GM19463 (cell line): ENCODE data around the gene IRF2BPL.
"Not testable (repeated sequence)": the region's sequence is repeated elsewhere in the genome, so short reads cannot be mapped to it uniquely, and the experiment has no call there.

ENCODE experiments used
- ATAC-seq: cut with Tn5 transposase; IDR thresholded peaks from one replicate; pipeline ENCODE4 v1.9.1; 2021; ENCODE audit warnings: mild to moderate bottlenecking, moderate library complexity; ENCODE audit not compliant: unreplicated experiment

IRF2BPL gene

DNA sequence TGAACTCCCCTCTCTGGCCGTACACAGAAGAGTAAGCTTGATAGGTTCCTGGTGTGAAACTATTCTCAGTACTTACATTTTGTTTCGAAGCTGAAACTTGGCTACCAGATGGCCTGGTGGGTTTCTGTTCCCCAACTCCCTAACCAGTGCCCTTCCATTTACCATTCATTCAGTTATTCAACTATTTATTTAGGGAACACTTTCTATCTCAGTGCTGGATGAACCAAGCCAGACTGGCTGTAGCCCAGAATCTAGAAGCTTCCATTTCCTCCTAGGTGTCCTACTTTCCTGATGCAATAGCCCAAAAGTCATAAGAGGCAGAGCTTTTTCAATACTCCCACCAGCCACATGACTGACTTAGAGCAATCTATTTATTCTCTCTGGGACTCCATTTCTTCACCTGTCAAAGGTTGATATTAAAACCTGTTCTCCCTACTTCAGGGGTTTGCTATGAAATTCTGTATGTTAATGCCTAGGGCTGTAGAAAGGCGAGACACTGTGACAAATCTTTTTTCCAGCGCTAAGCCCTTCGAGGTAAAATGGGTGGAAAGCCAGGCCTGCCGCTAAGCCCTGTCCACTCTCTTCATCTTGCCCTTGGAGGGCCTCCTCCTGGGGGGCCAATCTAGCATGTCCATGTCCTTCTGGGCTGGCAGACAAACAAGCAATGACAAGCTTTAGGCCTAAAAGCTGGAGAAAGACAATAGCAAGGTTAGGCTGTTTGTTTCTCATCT lies 8.1 kb upstream of the IRF2BPL start:
- no peak for ATAC-seq

DNA sequence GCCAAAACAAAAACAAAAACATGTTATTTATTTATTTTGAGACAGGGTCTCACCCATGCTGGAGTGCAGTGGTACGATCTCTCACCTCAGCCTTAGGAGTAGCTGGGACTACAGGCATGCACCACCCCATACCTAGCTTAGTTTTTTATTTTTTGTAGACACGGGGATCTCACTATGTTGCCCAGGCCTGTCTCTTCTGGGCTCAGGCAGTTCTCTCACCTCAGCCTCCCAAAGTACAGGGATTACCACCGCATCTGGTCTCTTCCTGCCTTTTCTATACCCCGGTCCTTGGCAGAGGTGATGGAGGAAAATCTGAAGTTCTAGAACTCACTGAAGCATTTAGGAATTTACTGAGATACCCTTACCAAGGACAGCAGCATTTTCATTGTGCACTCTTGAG lies 6.8 kb upstream of the IRF2BPL start:
- no peak for ATAC-seq

DNA sequence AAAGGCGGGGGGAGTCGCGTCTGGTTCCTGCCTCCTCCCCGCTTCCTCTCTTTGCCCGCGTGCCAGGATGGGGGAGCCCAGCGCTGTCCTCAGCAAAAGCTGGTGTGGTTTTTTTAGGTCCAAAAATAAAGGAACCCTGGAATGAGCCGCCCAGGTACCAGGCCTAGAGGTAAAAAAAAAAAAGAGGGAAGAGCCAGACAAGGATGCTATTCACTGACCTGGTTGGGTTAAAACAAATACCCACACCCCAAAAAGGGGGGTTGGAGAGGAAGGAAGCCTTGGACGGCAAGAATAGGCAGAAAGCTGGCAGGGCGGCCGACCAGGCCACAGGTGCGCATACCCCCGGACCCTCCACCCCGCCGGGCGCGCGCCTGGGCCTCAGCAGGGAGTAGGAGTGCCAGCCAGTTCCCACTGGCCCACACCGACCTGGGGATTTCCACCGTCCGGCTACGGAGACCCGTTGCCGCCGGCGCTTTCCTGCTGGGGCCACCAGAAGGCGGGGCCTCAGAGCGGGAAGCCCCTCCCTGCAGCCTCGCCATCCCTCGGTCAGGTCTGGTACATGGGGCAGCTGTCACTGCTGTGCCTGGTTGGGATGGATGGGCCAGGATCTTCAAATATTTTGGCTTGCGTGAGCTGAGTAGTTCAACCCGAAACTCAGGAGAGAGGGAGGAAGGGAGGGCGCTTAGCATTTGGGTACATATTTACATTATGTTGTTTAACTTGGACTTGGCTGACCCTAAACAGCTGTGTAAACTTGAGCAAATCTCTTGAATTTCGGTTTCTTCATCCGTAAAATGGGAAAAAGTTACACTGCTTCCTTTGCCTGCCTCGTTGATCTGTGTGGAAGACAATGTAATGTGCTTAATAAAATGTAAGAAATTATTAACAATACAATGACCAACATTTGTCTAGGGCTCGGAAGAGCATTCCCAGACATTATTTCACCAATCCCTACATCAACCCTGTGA lies 5.4 kb upstream of the IRF2BPL start:
- peak; percentile 72 for ATAC-seq

DNA sequence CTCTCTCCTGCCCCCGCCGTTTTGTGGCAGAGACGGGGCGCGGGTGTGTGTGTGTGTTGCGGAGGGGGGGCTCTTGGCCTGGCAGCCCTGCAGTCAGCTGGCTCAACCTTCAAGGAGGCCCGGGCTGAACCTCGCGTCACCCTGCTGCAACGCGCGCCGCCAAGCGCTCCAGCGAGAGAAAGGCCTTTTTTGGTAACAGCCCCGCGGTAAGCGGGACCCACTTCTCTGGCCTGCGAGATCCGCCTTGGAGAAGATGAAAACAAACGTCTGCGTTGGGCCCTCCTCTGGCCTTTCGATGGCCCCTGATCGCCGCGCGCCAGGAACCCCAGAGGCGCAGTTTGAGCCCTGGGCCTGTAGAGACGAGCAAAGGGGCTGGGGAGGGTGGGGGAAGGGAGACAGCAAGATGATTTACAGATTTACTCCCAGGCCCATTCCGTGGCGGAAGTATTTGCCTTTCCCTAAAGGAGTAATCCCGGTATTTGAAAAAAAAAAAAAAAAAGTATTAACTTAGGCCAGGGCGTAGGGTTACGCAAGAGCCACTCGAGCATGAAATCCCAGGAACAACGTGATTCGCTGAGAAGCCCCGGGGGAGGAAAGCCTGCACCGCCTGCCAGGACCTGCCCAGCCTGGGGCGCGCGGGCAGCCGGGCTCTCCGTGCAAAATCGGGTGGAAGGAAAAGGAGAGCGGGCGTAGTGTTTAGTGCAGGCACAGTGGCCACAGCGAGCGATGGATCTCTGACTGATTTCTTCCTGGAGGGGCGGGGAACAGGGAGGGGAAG lies 4.5 kb upstream of the IRF2BPL start:
- ATAC-seq, result no peak

DNA sequence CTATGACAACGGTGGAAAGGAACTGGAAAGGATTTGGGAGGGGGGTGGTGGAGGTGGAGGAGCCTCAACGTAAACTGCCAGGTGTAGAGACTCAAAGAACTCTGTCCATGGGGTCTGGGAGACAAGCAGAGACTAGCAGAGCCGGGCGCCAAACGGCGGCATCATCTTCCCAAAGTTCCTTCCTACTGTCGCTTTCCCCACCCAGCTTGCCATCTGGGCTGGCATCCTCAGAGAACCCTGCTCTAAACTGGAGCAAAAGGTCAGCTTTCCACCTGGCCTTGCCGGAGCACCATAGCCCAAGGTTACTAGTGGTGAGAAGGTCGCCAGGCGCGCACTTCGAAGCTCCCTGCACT lies 4.0 kb upstream of the IRF2BPL start:
- ATAC-seq, result no peak

DNA sequence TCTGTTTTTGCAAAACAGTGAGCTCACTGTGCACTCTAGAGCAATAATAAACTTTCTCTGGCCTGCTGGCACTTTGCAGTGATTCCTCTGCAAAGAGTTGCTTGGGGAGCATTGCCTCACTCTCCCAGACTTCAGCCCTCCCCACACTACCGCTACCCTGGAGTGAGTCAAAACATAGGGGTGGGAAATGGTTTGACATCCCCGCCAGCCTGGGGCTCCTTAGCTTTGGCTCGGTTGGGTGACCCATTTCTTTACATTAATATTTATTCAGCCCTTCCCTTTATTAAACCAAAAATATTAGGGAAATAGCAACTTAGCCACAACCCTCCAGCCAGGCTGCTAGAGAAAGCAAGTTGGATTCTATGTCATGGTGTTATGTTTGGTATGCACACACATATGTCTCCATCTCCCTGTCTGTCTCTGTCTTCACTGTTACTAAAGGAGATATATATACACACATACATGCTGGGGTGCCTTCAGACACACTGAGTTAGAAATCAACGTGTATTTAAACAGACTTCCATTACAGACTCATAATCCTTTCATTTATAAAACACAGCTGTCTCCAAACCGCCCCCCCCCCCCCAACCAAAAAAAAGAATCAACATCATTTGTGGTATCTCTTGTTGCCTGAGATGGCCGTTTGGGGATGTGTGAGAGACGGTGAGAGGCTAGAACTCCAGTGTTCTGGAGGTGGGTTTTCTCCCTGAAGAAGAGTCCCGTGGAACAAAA lies 3.4 kb upstream of the IRF2BPL start:
- no peak for ATAC-seq

DNA sequence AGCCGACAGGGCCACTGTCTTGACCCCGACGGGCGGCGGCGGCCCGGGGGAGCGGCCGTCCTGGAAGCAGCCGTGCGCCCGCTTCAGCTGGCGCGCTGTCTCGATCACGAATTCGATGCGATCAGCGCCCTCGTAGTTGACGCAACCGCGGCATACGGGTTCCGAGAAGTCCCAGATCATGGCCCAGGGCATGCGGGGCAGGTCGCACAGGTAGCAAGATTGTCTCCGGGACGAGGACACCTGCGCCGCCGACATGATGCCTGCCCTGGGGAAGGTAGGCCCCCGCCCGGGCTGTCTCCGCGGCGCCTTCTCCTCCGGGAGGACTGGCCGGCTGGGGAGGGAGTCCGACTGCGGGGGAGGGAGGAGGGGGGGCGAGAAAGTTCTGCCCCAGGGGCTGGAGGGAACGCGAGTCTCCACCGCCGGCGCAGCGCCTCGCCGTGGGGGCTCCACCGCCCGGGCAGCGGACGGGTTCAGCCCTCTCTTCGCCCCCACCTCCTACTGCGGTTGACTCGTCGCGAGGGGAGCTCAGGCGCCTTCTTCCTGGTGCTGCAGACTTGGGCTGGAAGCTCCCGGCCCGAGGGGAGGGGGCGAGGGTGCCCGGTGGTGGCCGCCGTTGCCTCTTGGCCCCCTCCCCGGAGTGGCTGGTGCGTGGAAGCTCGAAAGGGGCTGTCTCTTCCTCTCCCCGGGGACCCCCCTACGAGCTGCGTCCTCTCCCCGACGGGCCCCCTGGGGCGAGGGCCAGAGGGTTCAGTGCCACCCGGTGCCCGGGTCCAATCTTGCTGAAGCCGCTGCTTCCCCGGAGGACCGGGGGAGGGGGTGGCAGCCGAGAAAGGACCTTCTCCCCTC lies 747 bp downstream of the IRF2BPL start:
- ATAC-seq, result peak; percentile 30

DNA sequence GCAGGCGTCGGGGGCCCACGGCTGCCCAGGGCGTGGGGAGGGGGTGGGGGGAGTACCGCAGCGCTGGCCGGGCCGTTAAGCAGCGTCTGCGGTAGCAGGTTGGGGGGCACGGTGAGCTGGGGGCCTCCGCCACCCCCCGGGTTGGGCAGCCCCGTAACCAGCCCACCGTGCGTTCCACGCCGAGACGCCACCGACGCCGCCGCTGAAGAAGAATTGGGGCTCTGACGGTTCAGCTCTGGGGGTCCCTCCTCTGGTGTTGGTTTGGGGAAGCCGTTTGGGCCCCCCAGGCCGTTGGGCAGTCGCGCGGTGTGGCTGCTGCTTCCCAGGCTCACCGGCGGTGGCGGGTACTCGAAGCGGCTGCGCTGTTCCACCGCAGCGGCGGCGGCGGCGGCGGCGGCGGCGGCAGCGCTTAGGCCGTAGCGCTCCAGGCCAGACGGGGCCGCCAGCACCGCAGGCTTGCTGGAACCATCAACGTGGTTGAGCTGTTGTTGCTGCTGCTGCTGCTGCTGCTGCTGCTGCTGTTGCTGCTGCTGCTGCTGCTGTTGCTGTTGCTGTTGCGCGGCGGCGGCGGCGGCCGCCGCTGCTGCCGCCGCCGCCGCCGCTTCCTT lies 1.5 kb downstream of the IRF2BPL start:
- ATAC-seq, result peak; percentile 22

DNA sequence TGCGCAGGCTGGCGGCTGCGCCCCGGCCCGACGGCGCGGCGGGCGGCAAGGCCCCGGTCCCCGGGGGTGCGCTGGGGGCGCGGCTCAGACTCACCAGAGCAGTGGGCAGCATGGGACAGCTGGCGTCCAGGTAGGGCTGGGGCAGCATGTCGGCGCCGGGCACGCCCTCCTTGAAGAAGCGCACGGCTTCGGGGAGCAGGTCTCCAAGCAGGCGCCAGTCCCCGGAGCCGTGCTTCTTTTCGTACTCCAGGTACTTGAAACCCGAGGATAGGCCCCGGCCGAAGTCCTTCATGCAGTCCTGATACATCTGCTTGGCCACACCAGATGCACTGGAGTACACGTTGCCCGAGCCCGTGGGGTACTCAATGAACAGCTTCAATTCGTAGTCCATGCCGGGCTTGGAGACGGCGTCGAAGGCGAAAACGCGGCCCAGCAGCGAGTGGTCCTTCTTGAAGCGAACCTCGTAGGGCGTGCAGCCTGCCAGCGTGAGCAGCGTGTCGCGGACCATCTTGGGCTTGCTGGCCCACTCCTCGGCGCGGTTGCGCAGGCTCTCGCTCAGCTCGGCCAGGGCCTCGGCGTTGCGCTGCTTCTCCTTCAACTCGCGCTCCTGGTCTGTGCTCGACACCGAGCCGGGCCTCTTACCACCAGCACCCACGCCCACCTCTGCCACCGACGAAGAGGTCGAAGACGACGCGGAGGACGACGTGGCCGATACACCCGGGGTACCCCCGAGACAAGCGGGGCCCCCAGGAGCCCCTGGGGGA lies 2.2 kb downstream of the IRF2BPL start:
- no peak for ATAC-seq

DNA sequence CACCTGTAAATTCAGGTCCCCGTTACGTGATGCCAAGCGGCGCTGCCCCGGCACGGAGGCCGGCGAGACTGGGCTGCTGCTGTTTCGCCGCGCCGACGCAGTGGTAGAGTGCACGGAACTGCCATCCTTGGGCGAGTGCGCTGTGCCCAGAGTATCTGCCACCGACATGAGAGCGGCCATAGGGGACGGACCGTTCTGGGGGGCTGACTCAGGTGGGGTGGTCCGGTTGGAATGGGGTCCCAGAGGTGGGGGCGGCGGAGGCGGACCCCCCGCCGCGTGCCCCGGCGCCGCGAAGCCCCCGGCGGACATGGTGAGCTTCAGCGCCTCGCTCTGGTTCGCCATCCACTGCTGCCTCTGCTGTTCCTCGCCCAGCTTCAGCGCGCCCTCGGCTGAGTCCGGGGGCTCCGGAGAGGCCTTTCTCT lies 2.8 kb downstream of the IRF2BPL start:
- no peak for ATAC-seq

DNA sequence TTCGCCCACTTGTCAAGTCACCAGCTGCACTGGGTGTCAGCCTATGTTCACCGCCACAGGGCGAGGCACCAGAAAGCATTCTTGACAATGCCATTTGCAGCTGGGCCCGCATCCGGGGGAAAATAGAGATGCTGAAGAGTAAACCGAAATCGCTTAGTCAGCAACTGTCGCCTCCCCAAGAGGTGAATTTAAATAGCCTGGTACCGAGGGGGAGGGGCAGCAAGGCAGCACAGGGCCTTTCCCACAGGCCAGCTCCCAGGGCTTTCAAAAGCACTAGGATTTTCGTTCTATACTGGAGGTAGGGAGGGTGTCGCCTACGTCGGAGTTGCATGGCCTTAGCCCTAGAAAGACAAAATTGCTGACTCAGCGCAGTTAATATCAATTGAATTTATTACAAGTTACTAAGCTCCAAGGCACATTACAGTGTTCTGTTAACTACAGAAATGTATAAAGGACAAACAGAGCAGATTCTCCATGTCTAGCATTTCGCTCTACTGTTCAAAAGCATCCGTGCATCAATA lies 4.3 kb downstream of the IRF2BPL start:
- no peak for ATAC-seq

DNA sequence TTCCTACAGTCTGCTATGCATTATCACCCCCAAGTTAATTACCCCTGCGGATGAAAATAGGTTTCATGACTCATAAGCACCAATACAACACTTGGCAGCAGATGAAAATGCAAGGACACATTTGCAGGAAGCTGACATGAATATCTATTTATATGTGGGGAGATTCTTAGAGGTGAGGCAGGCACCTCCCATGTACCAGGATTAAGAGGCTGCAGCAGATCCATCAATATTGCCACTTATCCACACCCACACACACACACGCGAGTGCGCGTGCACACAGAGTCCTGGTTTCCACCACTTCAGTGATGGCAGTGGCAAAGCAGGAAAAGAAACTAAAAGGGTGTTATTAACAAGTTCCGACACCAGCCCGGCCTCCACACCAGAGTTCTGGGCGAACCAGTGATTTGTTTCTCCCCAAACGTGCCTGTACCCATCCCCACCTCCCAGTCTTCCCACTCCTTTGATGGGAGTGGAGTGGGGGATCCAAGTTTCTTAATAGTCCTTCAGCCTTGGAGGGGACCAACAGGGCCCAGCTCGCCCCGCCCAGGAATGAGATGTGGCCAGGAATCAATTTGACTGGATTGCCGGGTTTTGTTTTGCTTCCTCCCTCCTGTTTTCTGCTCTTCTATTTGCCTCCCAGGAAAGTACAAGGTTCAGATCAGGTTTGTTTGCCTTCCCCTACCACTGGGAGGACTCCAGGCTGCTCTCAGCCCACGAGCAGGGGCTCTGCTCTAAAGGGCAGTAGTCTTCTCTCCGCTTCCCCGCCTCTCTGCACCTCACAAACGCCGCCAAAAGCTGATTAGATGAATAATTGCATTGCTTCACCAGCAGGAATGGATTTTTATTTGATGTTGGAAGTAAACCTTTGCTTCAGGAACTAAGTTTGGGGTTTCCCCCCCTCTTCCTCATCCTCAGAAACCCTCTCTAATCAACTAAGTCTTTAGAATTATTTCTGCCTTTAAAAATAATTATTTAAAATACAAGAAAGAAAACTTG lies 5.2 kb downstream of the IRF2BPL start:
- no peak for ATAC-seq

DNA sequence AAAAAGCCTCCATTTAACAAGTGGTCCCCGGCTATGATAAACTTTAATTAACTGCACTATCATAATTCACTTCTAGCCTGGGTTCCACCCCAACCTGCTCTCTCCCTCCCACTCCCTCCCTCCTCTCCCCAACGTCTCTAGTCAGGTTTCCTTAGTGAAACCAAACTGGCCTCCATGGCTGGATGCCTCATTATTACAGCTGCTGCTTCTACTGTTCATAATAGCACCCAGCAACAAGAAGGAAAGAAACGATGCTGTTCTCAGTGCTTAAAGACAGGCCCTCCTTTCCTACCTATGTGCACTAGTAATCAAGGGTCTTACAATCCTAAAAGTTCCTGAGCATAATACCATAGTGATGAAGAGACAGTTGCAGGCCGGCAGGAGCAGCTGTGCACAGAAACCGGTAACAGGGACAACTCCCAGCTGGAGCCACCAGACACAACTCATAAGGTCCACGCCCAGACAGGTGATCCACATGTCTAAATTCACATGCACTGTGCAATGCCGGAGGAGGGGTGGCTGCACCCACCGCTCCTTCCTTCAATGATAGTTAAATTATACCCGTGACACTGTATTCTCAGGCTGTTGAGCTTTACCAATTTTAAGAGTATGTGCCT lies 6.2 kb downstream of the IRF2BPL start:
- no peak for ATAC-seq

DNA sequence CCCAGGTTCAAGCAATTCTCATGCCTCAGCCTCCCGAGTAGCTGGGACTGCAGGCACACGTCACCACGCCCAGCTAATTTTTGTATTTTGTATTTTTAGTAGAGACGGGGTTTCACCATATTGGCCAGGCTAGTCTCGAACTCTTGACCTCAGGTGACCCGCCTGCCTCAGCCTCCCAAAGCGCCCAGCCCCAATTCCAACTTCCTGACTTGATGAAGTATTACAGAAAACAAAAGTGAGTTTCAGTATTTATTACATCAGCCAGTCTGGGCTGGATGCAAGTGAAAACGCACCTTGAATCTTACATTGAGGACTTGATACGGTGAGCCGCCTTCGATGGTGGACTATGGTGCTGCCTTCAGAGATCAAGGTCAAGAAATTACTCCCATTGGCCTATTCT lies 7.1 kb downstream of the IRF2BPL start:
- not testable (repeated sequence) for ATAC-seq

DNA sequence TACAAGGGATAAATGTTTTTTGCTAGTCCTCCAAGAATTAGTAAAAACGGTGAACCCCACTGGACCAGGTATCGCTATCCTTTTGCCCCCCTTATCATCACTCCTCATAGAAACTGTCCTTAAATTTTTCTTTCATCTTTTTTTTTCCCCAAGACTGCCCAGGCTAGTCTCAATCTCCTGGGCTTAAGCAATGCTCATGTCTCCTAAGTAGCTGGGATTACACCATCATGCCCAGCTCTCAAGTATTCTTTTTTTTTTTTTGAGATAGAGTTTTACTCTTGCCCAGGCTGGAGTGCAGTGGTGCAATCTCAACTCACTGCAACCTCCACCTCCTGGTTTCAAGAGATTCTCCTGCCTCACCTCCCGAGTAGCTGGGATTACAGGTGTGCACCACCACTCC lies 9.7 kb downstream of the IRF2BPL start:
- ATAC-seq, result no peak

DNA sequence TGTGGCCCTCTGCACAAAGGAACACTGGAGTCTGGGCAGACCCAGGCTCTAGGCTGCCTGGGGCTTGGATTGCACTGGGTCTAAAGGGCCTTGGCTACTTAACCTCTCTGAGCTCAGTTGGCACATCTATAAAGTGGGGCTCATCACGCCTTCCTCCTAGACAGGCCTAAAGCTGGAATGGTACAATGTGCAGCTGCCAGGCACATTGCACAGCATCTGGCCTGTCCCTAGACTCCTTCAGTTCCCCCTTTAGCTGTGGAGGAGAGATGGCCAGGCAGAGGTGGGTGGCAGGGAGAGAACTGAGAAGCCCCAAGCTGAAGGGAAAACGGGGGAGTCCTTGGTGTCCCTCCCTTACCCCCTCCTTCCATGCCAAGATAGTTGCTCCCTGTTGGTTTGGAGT lies 10.8 kb downstream of the IRF2BPL start:
- ATAC-seq, result no peak

DNA sequence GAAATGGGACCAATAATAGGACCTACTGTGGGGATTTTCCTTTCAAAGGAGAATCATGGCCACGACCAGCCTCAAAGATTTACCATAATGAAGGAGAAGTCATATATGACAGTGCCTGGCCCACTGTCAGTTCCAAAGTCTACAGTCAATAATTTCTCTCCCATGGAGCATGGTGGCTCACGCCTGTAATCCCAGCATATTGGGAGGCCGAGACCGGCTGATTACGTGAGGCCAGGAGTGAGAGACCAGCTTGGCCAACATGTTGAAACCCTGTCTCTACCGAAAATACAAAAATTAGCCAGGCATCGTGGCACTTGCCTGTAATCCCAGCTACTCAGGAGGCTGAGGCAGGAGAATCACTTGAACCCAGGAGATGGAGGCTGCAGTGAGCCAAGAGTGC lies 13.8 kb downstream of the IRF2BPL start:
- ATAC-seq, result no peak
